ENCODE results near the gene TIPIN.
"Not testable (repeated sequence)": the region's sequence is repeated elsewhere in the genome, so short reads cannot be mapped to it uniquely, and the experiment has no call there.

TIPIN gene

DNA sequence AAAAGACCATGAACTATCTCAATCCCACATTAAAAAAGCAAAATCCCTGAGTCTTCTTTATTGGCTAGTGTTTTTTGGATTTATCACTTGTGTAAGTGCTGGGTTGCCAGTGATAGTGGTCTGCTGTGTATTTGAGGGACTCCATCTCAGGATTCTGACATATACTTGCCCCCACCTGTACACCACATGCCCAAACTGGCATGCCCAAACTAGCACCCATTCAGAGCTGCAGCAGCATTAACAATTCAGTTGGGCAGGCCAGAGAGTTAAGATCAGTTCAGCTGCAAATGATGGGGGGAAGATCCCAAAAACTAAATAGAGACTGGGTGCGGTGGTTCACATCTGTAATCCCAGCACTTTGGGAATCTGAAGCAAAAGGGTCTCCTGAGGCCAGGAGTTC is 6.3 kb upstream of the TIPIN start:
- Mint-ChIP-seq H3K9me3 (no peaks in the 10 kb centered on the region), H3K27ac (no peak overlapping the region), H3K27me3 (no peaks in the 10 kb centered on the region), H3K4me3 (no peak overlapping the region), H3K36me3 (no peaks in the 10 kb centered on the region), H3K4me1 (peaks cover 2% of the 10 kb centered on the region)
- DNase-seq = no peak
- CTCF ChIA-PET = no interaction called here

DNA sequence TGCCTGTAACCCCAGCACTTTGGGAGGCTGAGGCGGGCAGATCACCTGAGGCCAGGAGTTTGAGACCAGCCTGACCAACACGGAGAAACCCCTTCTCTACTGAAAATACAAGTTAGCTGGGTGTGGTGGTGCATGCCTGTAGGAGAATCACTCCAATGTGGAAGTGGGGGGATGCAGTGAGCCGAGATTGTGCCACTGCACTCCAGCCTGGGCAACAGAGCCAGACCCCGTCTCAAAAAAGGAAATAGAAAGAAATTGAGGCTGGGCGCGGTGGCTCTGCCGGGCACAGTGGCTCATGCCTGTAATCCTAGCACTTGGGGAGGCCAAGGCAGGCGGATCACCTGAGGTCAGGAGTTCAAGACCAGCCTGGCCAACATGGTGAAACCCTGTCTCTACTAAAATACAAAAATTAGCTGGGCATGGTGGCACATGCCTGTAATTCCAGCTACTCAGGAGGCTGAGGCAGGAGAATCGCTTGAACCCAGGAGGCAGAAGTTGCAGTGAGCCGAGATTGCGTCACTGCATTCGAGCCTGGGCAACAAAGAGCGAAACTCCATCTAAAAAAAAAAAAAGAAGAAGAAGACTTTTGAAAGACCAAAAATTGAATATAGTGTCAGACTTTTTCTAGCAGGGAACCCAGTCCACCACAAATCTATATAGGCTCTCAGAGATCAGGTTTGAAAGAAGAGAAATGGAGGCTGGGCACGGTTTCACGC is 5.4 kb upstream of the TIPIN start:
- H3K4me1 Mint-ChIP-seq, H3K27me3 Mint-ChIP-seq, H3K27ac Mint-ChIP-seq, CTCF ChIA-PET, H3K36me3 Mint-ChIP-seq, H3K4me3 Mint-ChIP-seq, H3K9me3 Mint-ChIP-seq, DNase-seq: not testable (repeated sequence)

DNA sequence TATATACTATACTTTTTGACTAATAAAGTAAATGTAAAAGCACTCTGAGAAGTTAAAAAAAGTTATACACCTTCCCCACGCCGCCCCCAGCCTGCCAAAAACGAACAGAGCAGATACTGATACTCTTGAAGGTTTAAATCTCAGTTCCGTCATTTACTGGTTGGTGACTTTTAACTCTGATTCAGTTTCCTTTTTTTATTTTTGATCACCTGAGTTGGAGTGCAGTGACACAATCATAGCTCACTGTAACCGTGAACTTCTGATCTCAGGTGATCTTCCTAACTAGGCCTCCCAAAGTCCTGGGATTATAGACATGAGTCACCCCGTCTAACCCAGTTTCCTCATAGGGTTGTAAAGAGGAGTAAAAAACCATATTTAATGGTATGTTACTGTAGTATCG is 3.3 kb upstream of the TIPIN start:
- DNase-seq = no peak
- peaks cover 1% of the 10 kb centered on the region for H3K36me3 Mint-ChIP-seq
- no peak overlapping the region for H3K27ac Mint-ChIP-seq
- H3K27me3 Mint-ChIP-seq = no peaks in the 10 kb centered on the region
- CTCF ChIA-PET = no interaction called here
- no peak overlapping the region for H3K4me3 Mint-ChIP-seq
- H3K4me1 Mint-ChIP-seq = peaks cover 24% of the 10 kb centered on the region
- no peaks in the 10 kb centered on the region for H3K9me3 Mint-ChIP-seq

DNA sequence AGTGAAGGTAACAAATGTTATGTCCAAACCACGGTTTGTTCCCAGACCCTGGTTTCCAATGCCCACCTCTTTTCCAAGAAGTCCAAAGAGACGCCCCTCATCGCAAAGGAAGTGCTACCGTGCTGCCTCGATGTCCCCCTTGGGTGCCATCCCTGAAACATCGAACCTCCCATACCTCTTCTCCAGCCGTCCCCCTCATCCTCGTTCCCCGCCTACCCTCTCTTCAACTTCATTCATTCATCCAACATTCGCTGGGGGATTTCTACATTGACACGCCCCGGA is 467 bp downstream of the TIPIN start:
- H3K4me3 Mint-ChIP-seq = peak overlapping the region; percentile 99
- CTCF ChIA-PET = interaction anchor here (0.7 to 4.1 kb wide), 2 partner anchors 32 to 142 kb away, joined by 3 to 31 read pairs; partner anchors contain the start of gene SNAPC5
- peaks cover 39% of the 10 kb centered on the region for H3K4me1 Mint-ChIP-seq
- no peaks in the 10 kb centered on the region for H3K27me3 Mint-ChIP-seq
- H3K36me3 Mint-ChIP-seq = peaks cover 13% of the 10 kb centered on the region
- H3K9me3 Mint-ChIP-seq = no peaks in the 10 kb centered on the region
- DNase-seq = no peak
- peak overlapping the region; percentile 97 for H3K27ac Mint-ChIP-seq

DNA sequence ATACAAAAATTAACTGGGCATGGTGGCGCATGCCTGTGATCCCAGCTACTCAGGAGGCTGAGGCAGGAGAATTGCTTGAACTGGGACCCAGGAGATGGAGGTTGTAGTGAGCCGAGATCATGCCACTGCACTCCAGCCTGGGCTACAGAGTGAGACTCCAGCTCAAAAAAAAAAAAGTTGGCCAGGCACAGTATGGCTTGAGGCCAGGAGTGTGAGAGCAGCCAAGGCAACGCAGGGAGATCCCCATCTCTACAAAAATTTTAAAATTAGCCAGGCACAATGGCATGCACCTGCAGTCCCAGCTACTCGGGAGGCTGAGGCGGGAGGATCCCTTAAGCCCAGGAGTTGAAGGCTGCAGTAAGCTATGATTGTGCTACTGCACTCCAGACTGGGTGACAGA is 8.0 kb downstream of the TIPIN start:
- H3K27ac Mint-ChIP-seq, DNase-seq, H3K9me3 Mint-ChIP-seq, H3K4me3 Mint-ChIP-seq, H3K27me3 Mint-ChIP-seq, H3K4me1 Mint-ChIP-seq: not testable (repeated sequence)
- CTCF ChIA-PET = interaction anchor here (0.7 kb wide), 1 partner anchor 92 kb away, joined by 4 read pairs; no protein-coding TSS in a partner anchor
- H3K36me3 Mint-ChIP-seq = peaks cover 31% of the 10 kb centered on the region

DNA sequence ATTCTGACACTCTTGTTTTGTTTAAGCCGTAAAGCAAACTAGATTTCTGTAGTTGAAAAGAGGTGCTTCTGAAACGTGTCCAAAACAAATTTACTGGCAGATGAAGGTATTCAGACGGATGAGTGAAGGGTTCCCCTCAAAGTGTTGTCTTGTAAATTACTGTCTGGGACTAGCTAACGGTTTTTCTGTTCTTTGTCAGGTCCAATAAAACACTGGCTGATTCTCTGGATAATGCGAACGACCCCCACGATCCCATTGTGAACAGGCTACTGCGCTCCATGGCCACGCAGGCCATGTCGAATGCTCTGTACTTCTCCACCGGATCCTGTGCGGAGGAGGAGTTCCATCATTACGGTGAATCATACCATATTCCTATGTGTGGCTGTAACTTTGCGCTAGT is 27.7 kb downstream of the TIPIN start:
- CTCF ChIA-PET = interaction anchor here (0.6 kb wide), 1 partner anchor 390 kb away, joined by 3 read pairs; no protein-coding TSS in a partner anchor
- H3K36me3 Mint-ChIP-seq = peaks cover 50% of the 10 kb centered on the region
- no peaks in the 10 kb centered on the region for H3K4me1 Mint-ChIP-seq
- H3K27ac Mint-ChIP-seq = no peak overlapping the region
- DNase-seq = no peak
- H3K9me3 Mint-ChIP-seq = no peaks in the 10 kb centered on the region
- H3K4me3 Mint-ChIP-seq = no peak overlapping the region
- no peaks in the 10 kb centered on the region for H3K27me3 Mint-ChIP-seq

DNA sequence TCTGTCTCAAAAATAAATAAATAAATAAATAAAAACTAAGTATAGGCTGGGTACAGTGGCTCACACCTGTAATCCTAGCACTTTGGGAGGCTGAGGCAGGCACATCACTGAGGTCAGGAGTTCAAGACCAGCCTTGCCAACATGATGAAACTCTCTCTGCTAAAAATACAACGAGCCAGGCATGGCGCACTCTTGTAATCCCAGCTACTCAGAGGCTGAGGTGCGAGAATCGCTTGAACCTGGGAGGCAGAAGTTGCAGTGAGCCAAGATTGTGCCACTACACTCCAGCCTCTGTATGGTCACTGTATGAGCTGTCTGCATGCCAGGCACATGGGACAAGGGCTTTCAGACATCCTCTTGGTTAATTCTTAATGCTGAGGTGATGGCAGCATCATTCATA is 28.7 kb downstream of the TIPIN start:
- H3K9me3 Mint-ChIP-seq = no peaks in the 10 kb centered on the region
- CTCF ChIA-PET = no interaction called here

DNA sequence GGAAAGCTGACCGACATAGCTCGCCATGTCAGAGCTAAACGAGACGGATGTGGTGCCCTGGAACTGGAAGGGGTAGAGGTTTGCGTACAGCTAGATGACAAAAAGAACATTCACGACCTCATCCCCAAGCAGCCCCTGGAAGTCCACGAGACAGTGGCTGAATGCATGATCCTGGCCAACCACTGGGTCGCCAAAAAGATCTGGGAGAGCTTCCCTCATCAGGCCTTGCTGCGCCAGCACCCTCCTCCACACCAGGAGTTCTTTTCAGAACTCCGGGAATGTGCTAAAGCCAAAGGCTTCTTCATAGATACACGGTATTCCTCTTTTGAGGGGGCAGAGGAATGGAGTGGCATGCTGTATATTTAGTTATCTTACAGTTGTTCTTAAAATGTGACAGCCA is 30.4 kb downstream of the TIPIN start:
- H3K36me3 Mint-ChIP-seq = peaks cover 49% of the 10 kb centered on the region
- H3K9me3 Mint-ChIP-seq = no peaks in the 10 kb centered on the region
- H3K4me1 Mint-ChIP-seq = no peaks in the 10 kb centered on the region
- DNase-seq = no peak
- H3K27ac Mint-ChIP-seq = no peak overlapping the region
- CTCF ChIA-PET = no interaction called here
- no peaks in the 10 kb centered on the region for H3K27me3 Mint-ChIP-seq
- no peak overlapping the region for H3K4me3 Mint-ChIP-seq

More for the DNA sequence above, 28.7 kb downstream of the TIPIN start:
- Mint-ChIP-seq H3K27ac (no peak overlapping the region), H3K4me3 (no peak overlapping the region), H3K27me3 (no peaks in the 10 kb centered on the region), H3K4me1 (no peaks in the 10 kb centered on the region), H3K36me3 (peaks cover 52% of the 10 kb centered on the region)
- no peak for DNase-seq

DNA sequence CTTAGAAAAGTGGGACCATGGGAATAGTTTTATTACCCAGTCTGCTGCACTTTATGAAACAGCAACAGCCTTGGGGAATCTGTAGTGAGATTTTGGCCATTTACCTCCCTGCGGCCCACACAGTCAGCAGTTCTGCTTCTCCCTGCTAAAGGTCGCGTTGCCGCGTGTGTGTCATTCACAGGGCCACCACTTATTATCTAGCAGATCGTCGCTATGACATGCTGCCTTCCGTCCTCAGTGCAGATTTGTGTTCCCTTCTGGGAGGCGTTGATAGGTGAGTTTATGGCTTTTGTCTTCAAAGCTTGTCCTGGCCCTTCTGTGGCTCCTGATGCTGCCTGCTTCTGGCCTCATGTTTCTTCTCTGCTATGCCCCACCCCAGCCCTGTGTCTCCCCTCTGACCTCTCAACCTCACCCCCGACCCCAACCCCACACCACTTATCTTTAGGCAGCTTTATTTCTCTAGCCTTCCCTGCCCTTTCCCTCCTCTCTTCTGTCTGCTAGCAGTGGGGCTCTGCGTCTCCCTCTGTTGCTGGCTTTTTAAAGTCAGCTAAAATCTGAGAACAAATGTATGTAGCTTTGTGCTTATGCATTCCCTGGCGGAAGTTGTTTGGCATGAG is 33.1 kb downstream of the TIPIN start:
- peaks cover 47% of the 10 kb centered on the region for H3K36me3 Mint-ChIP-seq
- H3K4me3 Mint-ChIP-seq = no peak overlapping the region
- no peak overlapping the region for H3K27ac Mint-ChIP-seq
- no peak for DNase-seq
- no peaks in the 10 kb centered on the region for H3K9me3 Mint-ChIP-seq
- no peaks in the 10 kb centered on the region for H3K27me3 Mint-ChIP-seq
- H3K4me1 Mint-ChIP-seq = no peaks in the 10 kb centered on the region
- CTCF ChIA-PET = interaction anchor here (2.2 kb wide), 1 partner anchor 175 kb away, joined by 12 read pairs; the partner anchor contains the start of gene SNAPC5

DNA sequence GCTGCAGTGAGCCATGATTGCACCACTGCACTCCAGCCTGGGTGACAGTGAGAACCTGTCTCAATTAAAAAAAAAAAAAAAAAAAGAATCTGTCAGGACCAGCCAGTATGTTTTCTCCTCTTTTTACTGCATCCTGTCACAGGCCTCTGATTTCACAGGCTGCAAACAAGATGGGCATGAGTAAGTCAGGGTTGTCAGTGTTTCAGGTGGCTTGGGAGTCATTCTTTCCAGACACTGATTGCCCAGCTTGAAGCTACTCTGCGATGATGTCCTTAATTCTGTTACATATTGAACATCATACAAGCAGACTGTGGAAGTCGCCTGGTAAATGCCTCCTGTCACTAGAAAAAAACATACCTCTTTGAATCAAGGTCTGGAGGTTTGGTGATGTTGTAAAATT is 44.3 kb downstream of the TIPIN start:
- Mint-ChIP-seq H3K36me3 (peaks cover 40% of the 10 kb centered on the region), H3K27ac (no peak overlapping the region), H3K4me3 (no peak overlapping the region), H3K4me1 (no peaks in the 10 kb centered on the region), H3K9me3 (no peaks in the 10 kb centered on the region), H3K27me3 (no peaks in the 10 kb centered on the region)
- DNase-seq = no peak
- CTCF ChIA-PET = interaction anchor here (0.6 kb wide), 1 partner anchor 188 kb away, joined by 4 read pairs; no protein-coding TSS in a partner anchor

DNA sequence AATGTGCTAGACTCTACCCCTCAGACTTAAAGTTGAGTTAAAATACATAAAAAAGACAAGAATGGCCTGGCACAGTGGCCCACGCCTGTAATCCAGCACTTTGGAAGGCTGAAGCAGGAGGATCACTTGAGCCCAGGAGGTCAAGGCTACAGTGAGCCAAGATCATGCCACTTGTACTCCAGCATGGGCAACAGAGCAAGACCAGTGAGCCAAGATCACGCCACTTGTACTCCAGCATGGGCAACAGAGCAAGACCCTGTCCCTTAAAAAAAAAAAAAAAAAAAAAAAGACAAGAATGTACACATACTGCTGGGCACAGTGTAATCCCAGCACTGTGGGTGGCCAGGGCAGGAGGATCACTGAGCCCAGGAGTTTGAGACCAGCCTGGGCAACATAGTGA is 45.7 kb downstream of the TIPIN start:
- H3K4me1 Mint-ChIP-seq = no peaks in the 10 kb centered on the region
- no peak for DNase-seq
- no peak overlapping the region for H3K4me3 Mint-ChIP-seq
- H3K27ac Mint-ChIP-seq = no peak overlapping the region
- CTCF ChIA-PET = no interaction called here
- H3K9me3 Mint-ChIP-seq = no peaks in the 10 kb centered on the region
- H3K27me3 Mint-ChIP-seq = no peaks in the 10 kb centered on the region
- H3K36me3 Mint-ChIP-seq = peaks cover 33% of the 10 kb centered on the region

DNA sequence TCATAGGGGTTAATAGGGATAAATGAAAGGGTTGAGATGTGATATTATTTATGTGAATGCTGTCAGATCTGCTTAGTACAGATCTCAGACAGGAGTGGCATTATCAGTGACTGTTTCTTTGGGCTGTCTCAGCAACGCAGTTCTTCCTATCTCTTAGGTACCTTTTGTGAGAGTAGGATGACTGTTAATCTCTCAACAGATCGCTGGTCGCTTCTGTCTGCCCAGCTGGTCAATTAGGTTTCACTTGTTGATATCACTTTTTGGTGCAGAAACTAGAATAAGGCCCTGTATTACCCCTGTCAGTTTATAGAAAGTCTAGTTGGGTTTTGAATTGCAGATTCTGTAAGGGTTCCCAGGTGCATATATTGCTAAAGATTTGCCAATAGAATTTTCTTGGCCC is 46.7 kb downstream of the TIPIN start:
- H3K9me3 Mint-ChIP-seq = no peaks in the 10 kb centered on the region
- H3K27me3 Mint-ChIP-seq = no peaks in the 10 kb centered on the region
- CTCF ChIA-PET = no interaction called here
- no peak for DNase-seq
- peaks cover 3% of the 10 kb centered on the region for H3K4me1 Mint-ChIP-seq
- no peak overlapping the region for H3K4me3 Mint-ChIP-seq
- peaks cover 30% of the 10 kb centered on the region for H3K36me3 Mint-ChIP-seq
- no peak overlapping the region for H3K27ac Mint-ChIP-seq

DNA sequence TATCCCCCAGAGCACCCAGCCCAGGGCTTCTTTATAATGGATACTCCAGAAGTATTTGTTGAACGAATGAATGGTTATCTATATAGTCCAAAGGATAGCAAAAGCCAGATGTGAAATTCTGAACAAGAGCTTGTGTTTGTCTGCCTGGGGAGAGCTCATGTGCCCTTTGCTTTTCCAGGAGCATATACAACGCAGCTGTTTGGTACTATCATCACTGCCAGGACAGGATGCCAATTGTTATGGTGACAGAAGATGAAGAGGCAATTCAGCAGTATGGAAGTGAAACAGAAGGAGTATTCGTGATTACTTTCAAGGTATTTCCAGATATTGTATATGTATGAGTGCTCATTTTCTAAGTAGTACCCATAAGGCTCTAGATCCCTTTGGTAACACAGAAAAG is 48.0 kb downstream of the TIPIN start:
- Mint-ChIP-seq H3K9me3 (no peaks in the 10 kb centered on the region), H3K36me3 (peaks cover 29% of the 10 kb centered on the region), H3K4me1 (peaks cover 6% of the 10 kb centered on the region), H3K27ac (no peak overlapping the region), H3K27me3 (no peaks in the 10 kb centered on the region), H3K4me3 (no peak overlapping the region)
- no peak for DNase-seq
- CTCF ChIA-PET = no interaction called here

DNA sequence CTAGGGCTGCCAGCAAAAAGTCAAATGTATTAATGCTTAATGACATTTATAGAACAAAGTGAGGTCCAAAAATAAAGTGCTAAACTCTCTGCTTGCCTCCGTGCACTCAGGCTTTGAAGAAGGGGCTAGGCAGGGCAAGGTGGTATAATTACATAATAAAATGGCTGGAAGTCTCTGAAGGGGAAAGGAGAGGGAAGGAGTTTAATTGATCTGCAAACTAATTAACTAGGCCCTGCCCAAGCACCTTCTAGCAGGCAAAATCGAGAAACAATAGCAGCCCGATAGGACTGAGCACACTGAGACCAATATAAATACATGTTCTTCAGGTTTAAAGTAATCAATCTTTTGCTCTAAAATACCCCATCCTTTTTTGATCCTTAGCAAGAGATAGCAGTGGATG is 50.1 kb downstream of the TIPIN start:
- Mint-ChIP-seq H3K4me3 (no peak overlapping the region), H3K36me3 (peaks cover 23% of the 10 kb centered on the region), H3K27me3 (no peaks in the 10 kb centered on the region), H3K27ac (no peak overlapping the region), H3K9me3 (no peaks in the 10 kb centered on the region), H3K4me1 (peaks cover 9% of the 10 kb centered on the region)
- CTCF ChIA-PET = no interaction called here
- no peak for DNase-seq

DNA sequence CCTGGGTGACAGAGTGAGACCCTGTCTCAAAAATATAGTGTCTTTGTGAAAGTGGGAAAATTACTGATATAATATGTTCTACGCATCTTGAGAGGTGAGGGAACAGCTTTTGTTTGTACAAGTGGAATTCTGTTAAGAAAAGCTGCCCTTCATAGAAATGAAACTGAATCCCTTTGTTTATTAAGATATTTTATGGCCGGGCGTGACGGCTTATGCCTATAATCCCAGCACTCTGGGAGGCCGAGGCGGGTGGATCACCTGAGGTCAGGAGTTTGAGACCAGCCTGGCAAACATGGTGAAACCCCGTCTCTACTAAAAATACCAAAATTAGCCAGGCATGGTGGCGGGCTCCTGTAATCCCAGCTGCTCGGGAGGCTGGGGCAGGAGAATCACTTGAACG is 52.1 kb downstream of the TIPIN start:
- H3K4me1 Mint-ChIP-seq, H3K27ac Mint-ChIP-seq, H3K27me3 Mint-ChIP-seq, DNase-seq, H3K4me3 Mint-ChIP-seq, H3K9me3 Mint-ChIP-seq, CTCF ChIA-PET: not testable (repeated sequence)
- peaks cover 16% of the 10 kb centered on the region for H3K36me3 Mint-ChIP-seq

All from activated naive CD4-positive, alpha-beta T cell treated with anti-CD3 and anti-CD28 coated beads, Interleukin-2, amount 10 ng/mL, durations not matched to agents 7 days and 5 days (primary cell).